Thoracic aorta (tissue), 2 donors: ENCODE data around the gene DNASE1. TPM values are rescaled to one million over a fixed set of nuclear protein-coding genes. Genes with fewer than 3 reads are reported as not detected.

Source experiments
- ATAC-seq: fragments of 150-250 bp; one replicate; pipeline ENCODE4 v1.8.0; 2017; ENCODE audit warnings: low read depth; ENCODE audit not compliant: insufficient number of reproducible peaks, low FRiP score
- DNase-seq: peaks from one replicate; pipeline ENCODE4 v3.0.0-alpha.2; 2020; ENCODE audit warnings: low spot score
- H3K27ac ChIP-seq, 2 donors: fragments of 200-600 bp; sonication (generic); 1 replicate in 1 of 2; 2 replicates in 1 of 2; pipeline ENCODE4 v1.5.1; 2016; ENCODE audit warnings: mild to moderate bottlenecking in 2 of 2, moderate library complexity in 2 of 2
- H3K27me3 ChIP-seq: fragments of 200-600 bp; sonication (generic); replicated peaks from 2 replicates; pipeline ENCODE4 v1.6.0; 2016; ENCODE audit warnings: mild to moderate bottlenecking; ENCODE audit not compliant: insufficient read depth
- H3K36me3 ChIP-seq: fragments of 200-600 bp; sonication (generic); one replicate; pipeline ENCODE4 v1.5.1; 2016
- H3K4me1 ChIP-seq, 2 donors: fragments of 200-600 bp; sonication (generic); 1 replicate in 1 of 2; 2 replicates in 1 of 2; pipeline versions ENCODE4 v1.5.1 to v1.6.0; 2016; ENCODE audit warnings: low read depth in 2 of 2, mild to moderate bottlenecking in 1 of 2; ENCODE audit not compliant: control insufficient read depth in 1 of 2
- H3K4me3 ChIP-seq: fragments of 200-600 bp; sonication (generic); 2 replicates; pipeline ENCODE4 v1.5.1; 2016; ENCODE audit warnings: mild to moderate bottlenecking
- H3K9me3 ChIP-seq: fragments of 200-600 bp; sonication (generic); 2 replicates; pipeline ENCODE4 v1.5.1; 2016
- CTCF ChIP-seq: fragments of 200-600 bp; sonication (generic); IDR thresholded peaks from one replicate; pipeline ENCODE4 v1.5.1; 2019; ENCODE audit warnings: antibody characterized with exemption
- total RNA-seq, 2 donors: library from RNA; depleted of rRNA; stranded (reverse); fragments of >200 nt; gene quantifications; one replicate each; pipeline versions ENCODE4 v1.1.0 to v1.2.3, GENCODE V29; 2016

The DNASE1 gene
- total RNA-seq, 2 donors from 2014 or later, result 17.4 to 22.9 TPM

DNA sequence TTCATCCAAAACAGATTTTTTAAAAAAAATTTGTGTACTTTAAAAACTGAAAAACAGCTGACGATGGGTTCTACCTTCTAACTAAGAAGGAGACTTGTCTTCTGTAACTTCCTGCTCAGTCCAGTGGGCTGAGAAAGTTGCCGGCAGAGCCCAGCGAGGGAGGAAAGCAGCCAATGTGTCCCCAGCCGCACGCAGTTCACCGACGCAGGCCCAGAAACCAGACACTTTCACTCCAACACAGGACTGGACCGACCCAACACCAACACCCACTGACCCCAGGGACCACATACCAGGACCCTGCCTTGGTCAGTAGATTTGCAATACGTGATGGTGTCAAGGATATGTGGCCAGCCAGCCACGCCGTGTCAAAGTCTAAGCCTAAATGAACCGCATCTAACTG, 37.3 kb downstream of the DNASE1 start:
- Histone ChIP-seq H3K36me3 (peaks cover 7% of the 10 kb centered on the region), H3K4me3 (no peak overlapping the region), H3K27ac (no peak overlapping the region), H3K27me3 (no peaks in the 10 kb centered on the region), H3K4me1 (peaks cover 5 to 13% of the 10 kb centered on the region in 2 donors), H3K9me3 (no peaks in the 10 kb centered on the region)
- ATAC-seq (no peak), DNase-seq (no peak)
- TF ChIP-seq CTCF, result no peak

- Histone ChIP-seq H3K9me3 (no peaks in the 10 kb centered on the region), H3K4me1 (peaks cover 5 to 13% of the 10 kb centered on the region in 2 donors), H3K4me3 (no peak overlapping the region), H3K27me3 (no peaks in the 10 kb centered on the region), H3K27ac (no peak overlapping the region), H3K36me3 (no peaks in the 10 kb centered on the region)
- ATAC-seq (no peak), DNase-seq (no peak)
- TF ChIP-seq CTCF, result no peak
These were observed 39.6 kb downstream of the DNASE1 start for GRCh38 chr16:3694051-3694450.

DNA sequence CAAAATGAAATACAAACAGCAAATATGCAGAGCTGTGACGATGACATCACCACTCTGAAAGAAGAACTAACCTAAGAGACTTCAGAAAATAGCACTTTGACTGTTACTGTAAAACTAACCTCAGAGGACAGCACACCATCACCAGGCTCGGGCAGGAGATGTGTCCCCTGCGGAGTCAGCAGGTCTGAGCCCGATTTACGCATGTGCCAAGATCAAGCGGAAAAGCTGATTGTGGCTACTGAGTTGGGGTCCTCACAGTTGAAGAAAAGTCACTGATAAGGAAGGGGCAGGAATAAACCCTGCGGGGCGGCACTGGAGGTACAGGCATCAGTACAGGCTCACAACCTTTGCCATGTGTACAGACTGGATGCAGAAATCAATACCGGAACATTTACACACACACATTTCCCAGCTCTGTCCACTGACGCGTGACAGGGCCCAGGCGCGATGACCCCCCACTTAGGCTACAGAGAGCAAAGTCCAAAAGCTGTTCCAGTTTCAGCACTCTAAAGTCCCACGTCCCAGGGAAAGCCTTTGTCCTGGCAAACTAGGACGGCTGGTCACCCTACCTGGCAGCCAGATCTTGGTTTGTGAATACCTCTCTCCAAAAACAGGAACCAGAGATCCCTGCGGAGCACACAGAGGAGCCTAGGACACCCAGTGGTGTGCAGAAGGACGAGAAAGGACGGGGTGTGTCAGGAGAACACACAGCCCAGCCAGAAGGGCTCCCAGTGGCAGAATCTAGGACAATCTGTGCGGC, 41.3 kb downstream of the DNASE1 start:
- no peaks in the 10 kb centered on the region for H3K27me3 ChIP-seq
- no peak for ATAC-seq
- DNase-seq, result no peak

DNA sequence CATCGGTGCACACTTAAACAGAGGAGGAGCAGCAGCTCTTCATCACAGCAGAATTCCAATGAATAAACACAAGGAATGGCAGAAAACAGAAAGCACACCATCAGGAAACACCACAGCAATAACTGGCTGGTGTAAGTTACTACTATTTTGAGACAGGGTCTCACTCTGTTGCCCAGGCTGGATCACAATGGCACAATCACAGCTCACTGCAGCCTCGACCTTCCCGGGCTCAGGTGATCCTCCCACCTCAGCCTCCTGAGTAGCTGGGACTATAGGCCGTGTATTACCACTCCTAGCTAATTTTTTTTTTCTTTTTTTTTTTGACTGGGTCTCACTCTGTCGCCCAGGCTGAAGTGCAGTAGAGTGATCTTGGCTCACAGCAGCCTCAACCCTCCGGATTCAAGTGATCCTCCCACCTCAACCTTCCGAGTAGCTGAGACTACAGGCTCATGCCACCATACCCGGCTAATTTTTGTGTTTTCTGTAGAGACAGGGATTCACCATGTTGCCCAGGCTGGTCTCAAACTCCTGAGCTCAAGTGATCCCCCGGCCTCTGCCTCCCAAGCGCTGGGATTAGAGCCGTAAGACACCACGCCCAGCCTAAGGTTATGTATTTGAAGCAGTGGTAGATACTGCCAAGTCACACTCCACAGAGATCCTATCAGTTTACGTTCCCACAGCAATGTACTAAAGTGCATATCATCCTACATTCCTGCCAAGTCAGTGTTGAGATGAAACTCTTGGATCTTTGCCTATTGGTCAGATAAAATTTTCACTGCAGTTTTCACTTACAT, 42.1 kb downstream of the DNASE1 start:
- Histone ChIP-seq H3K36me3 (peaks cover 3% of the 10 kb centered on the region), H3K27ac (no peak overlapping the region), H3K4me3 (no peak overlapping the region), H3K9me3 (no peaks in the 10 kb centered on the region), H3K4me1 (no peaks in the 10 kb centered on the region), H3K27me3 (no peaks in the 10 kb centered on the region)
- no peak for TF ChIP-seq CTCF
- DNase-seq (no peak), ATAC-seq (no peak)

More for the DNA sequence above, 41.3 kb downstream of the DNASE1 start:
- H3K9me3 ChIP-seq, result no peaks in the 10 kb centered on the region
- H3K36me3 ChIP-seq, result peaks cover 3% of the 10 kb centered on the region
- TF ChIP-seq CTCF, result no peak
- peaks cover 0 to 4% of the 10 kb centered on the region in 2 donors for H3K4me1 ChIP-seq
- H3K27ac ChIP-seq, result no peak overlapping the region
- H3K4me3 ChIP-seq, result no peak overlapping the region

DNA sequence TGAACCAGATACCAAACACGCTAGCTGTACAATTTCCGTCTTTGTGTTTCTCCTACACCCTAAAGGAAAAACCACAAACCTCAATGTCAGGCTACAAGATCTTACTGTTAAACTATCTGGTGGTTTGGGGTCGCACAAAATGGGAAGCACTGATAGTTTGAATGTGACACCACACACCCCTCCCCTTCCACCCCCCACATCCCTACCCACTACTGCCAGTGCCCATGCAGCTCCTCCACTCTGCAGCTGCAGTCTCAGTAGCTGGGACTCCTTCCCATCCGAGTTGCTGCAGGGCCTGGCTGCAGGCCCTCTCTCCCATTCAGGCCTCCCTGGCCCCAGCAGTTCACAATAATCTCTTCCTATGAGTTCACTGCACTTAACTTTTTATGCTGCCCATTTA, 44.5 kb downstream of the DNASE1 start:
- Histone ChIP-seq H3K4me1 (no peaks in the 10 kb centered on the region), H3K27ac (no peak overlapping the region), H3K27me3 (no peaks in the 10 kb centered on the region), H3K4me3 (no peak overlapping the region), H3K9me3 (no peaks in the 10 kb centered on the region), H3K36me3 (peaks cover 3% of the 10 kb centered on the region)
- DNase-seq (no peak), ATAC-seq (no peak)
- no peak for TF ChIP-seq CTCF
